ENCODE measurements around the gene SNCAIP.
"Not testable (repeated sequence)": the region's sequence is repeated elsewhere in the genome, so short reads cannot be mapped to it uniquely, and the experiment has no call there.

SNCAIP gene

DNA sequence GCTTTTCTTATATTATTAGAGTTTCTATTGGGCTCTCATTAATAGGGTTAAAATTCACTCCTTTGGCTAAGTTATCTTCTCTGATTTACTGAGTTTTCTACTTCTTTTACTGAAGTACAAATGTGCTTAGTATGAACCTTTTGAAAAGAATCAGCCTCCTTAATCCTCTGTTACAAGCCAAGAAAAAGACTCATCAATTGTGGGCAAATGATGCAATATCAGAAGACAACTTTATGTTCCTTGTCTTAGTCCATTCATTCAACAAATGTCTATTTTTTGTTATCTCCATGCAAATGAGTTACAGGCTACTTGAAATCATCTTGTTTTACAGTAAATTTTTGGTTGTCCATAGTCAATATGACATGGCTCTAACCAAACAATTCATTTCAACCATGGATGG, 40.3 kb downstream of the SNCAIP start:
- TF ChIP-seq, protein P1, sequence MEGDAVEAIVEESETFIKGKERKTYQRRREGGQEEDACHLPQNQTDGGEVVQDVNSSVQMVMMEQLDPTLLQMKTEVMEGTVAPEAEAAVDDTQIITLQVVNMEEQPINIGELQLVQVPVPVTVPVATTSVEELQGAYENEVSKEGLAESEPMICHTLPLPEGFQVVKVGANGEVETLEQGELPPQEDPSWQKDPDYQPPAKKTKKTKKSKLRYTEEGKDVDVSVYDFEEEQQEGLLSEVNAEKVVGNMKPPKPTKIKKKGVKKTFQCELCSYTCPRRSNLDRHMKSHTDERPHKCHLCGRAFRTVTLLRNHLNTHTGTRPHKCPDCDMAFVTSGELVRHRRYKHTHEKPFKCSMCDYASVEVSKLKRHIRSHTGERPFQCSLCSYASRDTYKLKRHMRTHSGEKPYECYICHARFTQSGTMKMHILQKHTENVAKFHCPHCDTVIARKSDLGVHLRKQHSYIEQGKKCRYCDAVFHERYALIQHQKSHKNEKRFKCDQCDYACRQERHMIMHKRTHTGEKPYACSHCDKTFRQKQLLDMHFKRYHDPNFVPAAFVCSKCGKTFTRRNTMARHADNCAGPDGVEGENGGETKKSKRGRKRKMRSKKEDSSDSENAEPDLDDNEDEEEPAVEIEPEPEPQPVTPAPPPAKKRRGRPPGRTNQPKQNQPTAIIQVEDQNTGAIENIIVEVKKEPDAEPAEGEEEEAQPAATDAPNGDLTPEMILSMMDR (IDR thresholded peaks at IDR 0.05; ENCODE audit: low read depth, low read length, missing control alignments), result no peak
- H3K4me3 ChIP-seq (ENCODE audit: low read depth, low read length), result no peak overlapping the region
- no peak for DNase-seq (ENCODE audit: low read depth)

GRCh38 chr5:122353361-122353760, 41.3 kb downstream of the SNCAIP start:
- DNase-seq (ENCODE audit: low read depth); H3K4me3 ChIP-seq (ENCODE audit: low read depth, low read length): not testable (repeated sequence)

- no peak overlapping the region for H3K4me3 ChIP-seq (ENCODE audit: low read depth, low read length)
- no peak for DNase-seq (ENCODE audit: low read depth)
- TF ChIP-seq, protein P1 (IDR thresholded peaks at IDR 0.05; ENCODE audit: low read depth, low read length, missing control alignments), result no peak
Observed at GRCh38 chr5:122354293-122354692, 42.3 kb downstream of the SNCAIP start.

- TF ChIP-seq, protein P1 (IDR thresholded peaks at IDR 0.05; ENCODE audit: low read depth, low read length, missing control alignments), result no peak
- DNase-seq (ENCODE audit: low read depth), result no peak
- no peak overlapping the region for H3K4me3 ChIP-seq (ENCODE audit: low read depth, low read length)
Observed at GRCh38 chr5:122355324-122355723, 43.3 kb downstream of the SNCAIP start.

GRCh38 chr5:122356855-122357254, 44.8 kb downstream of the SNCAIP start:
- H3K4me3 ChIP-seq (ENCODE audit: low read depth, low read length), result no peak overlapping the region
- TF ChIP-seq, protein P1 (IDR thresholded peaks at IDR 0.05; ENCODE audit: low read depth, low read length, missing control alignments), result no peak
- no peak for DNase-seq (ENCODE audit: low read depth)

DNA sequence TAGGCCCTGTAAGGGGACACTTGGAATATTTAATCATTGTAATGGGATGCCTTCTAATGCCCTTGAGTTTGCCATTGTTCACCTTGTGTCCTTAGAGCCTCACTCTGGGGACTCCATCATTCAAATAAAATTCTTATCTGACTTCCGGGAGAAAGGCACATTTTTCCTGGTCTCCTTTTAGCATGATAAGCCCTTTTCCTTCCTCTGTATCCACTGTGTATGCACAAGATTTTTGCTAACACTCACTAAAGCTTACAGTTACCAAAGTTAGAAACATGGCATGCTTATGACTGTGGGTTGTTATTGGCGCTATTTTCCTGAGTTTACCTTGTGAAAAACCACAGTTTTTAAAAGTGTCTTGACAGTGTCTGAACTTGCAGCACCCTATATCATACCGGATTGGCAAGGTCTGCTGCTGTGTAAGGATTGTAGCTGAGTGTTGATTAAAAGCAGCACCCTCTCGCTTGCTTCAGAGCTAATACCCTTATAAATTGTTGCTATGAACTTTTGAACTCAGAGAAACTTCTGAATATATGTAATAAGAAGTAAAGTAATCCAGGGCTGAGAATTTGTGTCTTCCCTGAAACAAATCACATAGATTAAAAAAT, 46.4 kb downstream of the SNCAIP start:
- no peak overlapping the region for H3K4me3 ChIP-seq (ENCODE audit: low read depth, low read length)
- TF ChIP-seq, protein P1 (IDR thresholded peaks at IDR 0.05; ENCODE audit: low read depth, low read length, missing control alignments), result no peak
- DNase-seq (ENCODE audit: low read depth), result no peak

GRCh38 chr5:122362361-122362760, 50.3 kb downstream of the SNCAIP start:
- TF ChIP-seq, protein P1 (IDR thresholded peaks at IDR 0.05; ENCODE audit: low read depth, low read length, missing control alignments), result no peak
- no peak overlapping the region for H3K4me3 ChIP-seq (ENCODE audit: low read depth, low read length)
- DNase-seq (ENCODE audit: low read depth), result no peak
